Activated T-cell treated with anti-CD3 and anti-CD28 coated beads for 48 hours (primary cell): ENCODE data around the gene TBL1Y.
"Not testable (repeated sequence)": the region's sequence is repeated elsewhere in the genome, so short reads cannot be mapped to it uniquely, and the experiment has no call there.

ENCODE experiments used
- DNase-seq: peaks from one replicate; pipeline ENCODE4 v3.0.0-alpha.2; 2020; ENCODE audit warnings: low read depth

The TBL1Y gene

GRCh38 chrY:6910372-6911252 is at the start of gene TBL1Y:
TBL1Y (plus strand) TSS chrY:6910697; CDS start chrY:7025085, 114,388 bp downstream.
- no peak for DNase-seq

GRCh38 chrY:6894496-6894895 is 16.0 kb upstream of the TBL1Y start:
- no peak for DNase-seq

GRCh38 chrY:6895236-6895635 is 15.3 kb upstream of the TBL1Y start:
- DNase-seq = no peak

- DNase-seq = not testable (repeated sequence)
Observed at GRCh38 chrY:6902116-6902515, 8.4 kb upstream of the TBL1Y start.

- no peak for DNase-seq
Observed at GRCh38 chrY:6907591-6907990, 2.9 kb upstream of the TBL1Y start.

- not testable (repeated sequence) for DNase-seq
Observed at GRCh38 chrY:6908021-6908420, 2.5 kb upstream of the TBL1Y start.

- DNase-seq = no peak
Observed at GRCh38 chrY:6909118-6909521, 1.4 kb upstream of the TBL1Y start.

GRCh38 chrY:6909856-6910255 is 641 bp upstream of the TBL1Y start:
- no peak for DNase-seq

- DNase-seq = no peak
Observed at GRCh38 chrY:6911253-6911881, 870 bp downstream of the TBL1Y start, which contains the start of gene AMELY. AMELY (minus strand) TSS chrY:6911752; CDS start chrY:6872608, 39,144 bp downstream.

GRCh38 chrY:6913362-6913761 is 2.9 kb downstream of the TBL1Y start:
- no peak for DNase-seq

GRCh38 chrY:6921061-6921460 is 10.6 kb downstream of the TBL1Y start:
- DNase-seq = no peak

- DNase-seq = no peak
Observed at GRCh38 chrY:6928265-6928664, 17.8 kb downstream of the TBL1Y start.

GRCh38 chrY:6929237-6929636 is 18.7 kb downstream of the TBL1Y start:
- no peak for DNase-seq

- no peak for DNase-seq
Observed at GRCh38 chrY:6931779-6932396, 21.4 kb downstream of the TBL1Y start.

GRCh38 chrY:6935497-6935896 is 25.0 kb downstream of the TBL1Y start:
- DNase-seq = no peak

GRCh38 chrY:6947695-6948094 is 37.2 kb downstream of the TBL1Y start:
- DNase-seq = no peak

GRCh38 chrY:6948378-6948777 is 37.9 kb downstream of the TBL1Y start:
- DNase-seq = no peak

GRCh38 chrY:6949947-6950346 is 39.5 kb downstream of the TBL1Y start:
- no peak for DNase-seq

GRCh38 chrY:6964732-6965131 is 54.2 kb downstream of the TBL1Y start:
- DNase-seq = no peak

GRCh38 chrY:6966521-6966920 is 56.0 kb downstream of the TBL1Y start:
- DNase-seq = no peak

GRCh38 chrY:6967736-6968135 is 57.2 kb downstream of the TBL1Y start:
- no peak for DNase-seq

- DNase-seq = no peak
Observed at GRCh38 chrY:6968191-6968590, 57.7 kb downstream of the TBL1Y start.
